Kidney (tissue), 14 donors: ENCODE data around the gene PTPRT. TPM values are rescaled to one million over a fixed set of nuclear protein-coding genes. Genes with fewer than 3 reads are reported as not detected.

Source experiments
- DNase-seq, 5 donors: peaks; one replicate each; pipeline ENCODE4 v3.0.0-alpha.2; 2013 to 2020
- FAIRE-seq: peaks from 2 replicates; lab custom pipeline; 2012; peaks lifted over from hg19 to GRCh38; lab: Jason Lieb, UNC
- H3K27ac ChIP-seq, 2 donors: one replicate each; pipeline ENCODE4 v1.7.0; 2013; ENCODE audit warnings: low read depth in 2 of 2, low read length in 2 of 2, inconsistent platforms in 1 of 2
- H3K27me3 ChIP-seq: one replicate; pipeline ENCODE4 v1.7.1; 2013; ENCODE audit warnings: low read length, inconsistent platforms; ENCODE audit not compliant: control insufficient read depth, insufficient read depth
- H3K36me3 ChIP-seq, 3 donors: one replicate each; pipeline versions ENCODE4 v1.7.0 to v1.7.1; 2013; ENCODE audit warnings: low read length in 3 of 3, control low read depth in 1 of 3, inconsistent platforms in 1 of 3; ENCODE audit not compliant: insufficient read depth in 3 of 3, control insufficient read depth in 2 of 3
- H3K4me1 ChIP-seq, 3 donors: one replicate each; pipeline versions ENCODE4 v1.7.0 to v1.7.1; 2013; ENCODE audit warnings: low read length in 3 of 3, inconsistent platforms in 1 of 3, low read depth in 1 of 3; ENCODE audit not compliant: control insufficient read depth in 2 of 3, insufficient read depth in 2 of 3
- H3K4me3 ChIP-seq, 3 donors: one replicate each; pipeline versions ENCODE4 v1.7.0 to v1.8.1; 2013; ENCODE audit warnings: low read length in 3 of 3, control low read depth in 1 of 3, inconsistent platforms in 1 of 3
- H3K9ac ChIP-seq, 3 donors: one replicate each; pipeline versions ENCODE4 v1.7.0 to v1.7.1; 2013; ENCODE audit warnings: low read length in 3 of 3, control low read depth in 1 of 3, inconsistent platforms in 1 of 3
- H3K9me3 ChIP-seq, 3 donors: one replicate each; pipeline versions ENCODE4 v1.7.0 to v1.7.1; 2013; ENCODE audit warnings: low read length in 3 of 3, control low read depth in 1 of 3, inconsistent platforms in 1 of 3; ENCODE audit not compliant: control insufficient read depth in 2 of 3, insufficient read depth in 1 of 3
- intact Hi-C: fragments of 100-400 bp; cut with DNase I; formaldehyde crosslinking; loops from one replicate; pipeline ENCODE4 v1.11.1; 2022
- polyA plus RNA-seq: library from polyadenylated mRNA; stranded (reverse); fragments of 350-450 nt; fragmentation: Illumina TruSeq; extraction: RNeasy Lipid Tissue Mini Kit (QIAGEN cat#74804); gene quantifications from one replicate; pipeline ENCODE4 v1.2.3, GENCODE V29; 2014; ENCODE audit warnings: low read depth, low replicate concordance; ENCODE audit not compliant: insufficient read depth
- total RNA-seq: library from RNA; stranded (reverse); fragmentation: NEBNext Ultra II Directional; extraction: Animal tissue kit (Norgen Biotek cat#: 25700); gene quantifications from one replicate; pipeline ENCODE4 v1.2.1, GENCODE V29; 2021
- TF ChIP-seq, protein P1 (sequence below): IDR thresholded peaks from 3 replicates; pipeline ENCODE4 v1.5.1; 2012; ENCODE audit warnings: mild to moderate bottlenecking, moderate library complexity, borderline replicate concordance; ENCODE audit not compliant: insufficient read depth; ENCODE audit errors: extremely low read depth
- donor health status: control.
- donor health status: control.
- donor health status: control.
- donor health status: control.
- donor health status: control.
- donor health status: DM: yes; HTN: yes; CAD: no.
- donor health status: Normal renal cell carcinoma (clear cell type).

PTPRT gene
- total and polyA plus RNA-seq, 2 donors from 2014 or later = 0.60 TPM; not detected in 1

DNA sequence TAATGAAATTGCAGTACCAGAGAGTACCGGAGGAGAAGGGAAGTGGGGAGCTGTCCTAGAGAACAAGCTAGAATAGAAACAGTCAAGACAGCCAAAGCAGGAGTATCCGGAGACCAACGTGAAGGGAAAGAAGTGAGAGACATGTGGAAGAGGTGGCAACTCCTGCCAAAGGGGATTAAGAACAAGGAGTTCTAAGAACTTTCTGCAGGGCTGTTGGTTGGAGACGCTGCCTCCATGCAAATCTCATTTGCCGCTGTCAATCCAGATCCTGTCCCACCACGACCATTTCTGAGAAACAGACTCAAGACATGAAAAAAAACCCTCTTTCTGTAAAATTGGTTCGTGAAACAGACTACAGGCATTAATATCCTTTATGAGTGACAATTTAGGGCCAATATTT, 595.7 kb downstream of the PTPRT start:
- Histone ChIP-seq H3K36me3 (no peaks in the 10 kb centered on the region), H3K27me3 (no peaks in the 10 kb centered on the region), H3K9ac (no peak overlapping the region), H3K9me3 (peaks cover 0 to 2% (median 0%) of the 10 kb centered on the region in 3 donors), H3K4me3 (no peak overlapping the region), H3K27ac (no peak overlapping the region), H3K4me1 (no peaks in the 10 kb centered on the region)
- intact Hi-C loops = no loop called here
- DNase-seq (no peak), FAIRE-seq (no peak)
- TF ChIP-seq, protein P1, sequence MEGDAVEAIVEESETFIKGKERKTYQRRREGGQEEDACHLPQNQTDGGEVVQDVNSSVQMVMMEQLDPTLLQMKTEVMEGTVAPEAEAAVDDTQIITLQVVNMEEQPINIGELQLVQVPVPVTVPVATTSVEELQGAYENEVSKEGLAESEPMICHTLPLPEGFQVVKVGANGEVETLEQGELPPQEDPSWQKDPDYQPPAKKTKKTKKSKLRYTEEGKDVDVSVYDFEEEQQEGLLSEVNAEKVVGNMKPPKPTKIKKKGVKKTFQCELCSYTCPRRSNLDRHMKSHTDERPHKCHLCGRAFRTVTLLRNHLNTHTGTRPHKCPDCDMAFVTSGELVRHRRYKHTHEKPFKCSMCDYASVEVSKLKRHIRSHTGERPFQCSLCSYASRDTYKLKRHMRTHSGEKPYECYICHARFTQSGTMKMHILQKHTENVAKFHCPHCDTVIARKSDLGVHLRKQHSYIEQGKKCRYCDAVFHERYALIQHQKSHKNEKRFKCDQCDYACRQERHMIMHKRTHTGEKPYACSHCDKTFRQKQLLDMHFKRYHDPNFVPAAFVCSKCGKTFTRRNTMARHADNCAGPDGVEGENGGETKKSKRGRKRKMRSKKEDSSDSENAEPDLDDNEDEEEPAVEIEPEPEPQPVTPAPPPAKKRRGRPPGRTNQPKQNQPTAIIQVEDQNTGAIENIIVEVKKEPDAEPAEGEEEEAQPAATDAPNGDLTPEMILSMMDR = no peak

DNA sequence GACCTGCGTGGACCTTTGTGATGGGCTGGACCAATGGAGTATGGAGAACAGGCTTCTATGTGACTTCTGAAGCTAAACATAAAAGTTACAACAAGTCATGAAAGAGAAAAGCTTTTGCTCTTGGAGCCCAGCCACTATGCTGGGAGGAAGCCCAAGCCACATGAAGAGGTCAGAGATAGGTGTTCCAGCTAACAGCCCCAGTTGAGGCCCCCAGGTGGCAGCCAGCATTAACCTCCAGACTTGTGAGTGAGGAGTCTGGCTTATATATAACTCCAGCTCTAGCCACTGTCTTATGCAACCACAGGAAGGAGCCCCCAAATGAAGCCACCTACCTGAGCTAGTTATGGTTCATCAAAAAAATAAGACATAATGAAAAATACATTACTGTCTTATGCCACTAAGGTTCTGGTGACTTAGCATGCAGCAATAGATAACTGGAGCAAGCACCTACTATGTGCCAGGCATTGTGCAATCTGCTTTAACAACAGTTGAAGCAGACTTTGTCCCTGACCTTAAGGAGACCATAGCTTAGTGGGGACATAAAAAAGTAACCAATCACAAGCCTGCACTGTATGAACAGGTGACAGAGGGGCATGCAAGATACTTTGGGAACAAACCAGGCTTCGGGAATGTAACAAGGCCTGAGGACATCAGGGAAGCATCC, 599.6 kb downstream of the PTPRT start:
- Histone ChIP-seq H3K27me3 (no peaks in the 10 kb centered on the region), H3K36me3 (no peaks in the 10 kb centered on the region), H3K27ac (no peak overlapping the region), H3K9ac (no peak overlapping the region), H3K9me3 (no peaks in the 10 kb centered on the region), H3K4me1 (no peaks in the 10 kb centered on the region), H3K4me3 (no peak overlapping the region)
- intact Hi-C loops = no loop called here
- no peak for DNase-seq
- TF ChIP-seq, protein P1 = no peak
- no peak for FAIRE-seq

DNA sequence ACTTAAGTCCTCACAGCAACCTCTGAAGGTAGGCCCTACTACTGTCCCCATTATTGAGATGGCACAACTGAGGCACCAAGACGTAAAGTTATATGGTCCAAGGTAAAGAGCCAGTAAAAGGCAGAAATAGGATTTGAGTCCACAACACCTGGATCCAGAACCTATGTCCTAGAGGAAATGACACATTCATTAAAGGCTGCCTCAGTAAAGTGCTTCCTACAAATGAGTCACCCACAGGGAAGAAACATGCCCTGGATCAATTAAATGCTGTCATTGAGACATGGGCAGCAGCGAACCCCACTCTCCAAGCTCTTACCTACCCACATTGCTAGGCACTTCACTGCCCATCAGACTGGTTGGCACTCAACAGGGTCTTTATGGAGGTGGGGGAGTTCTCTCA, 600.9 kb downstream of the PTPRT start:
- TF ChIP-seq, protein P1 = no peak

More for the DNA sequence above, 600.9 kb downstream of the PTPRT start:
- FAIRE-seq (no peak), DNase-seq (no peak)
- Histone ChIP-seq H3K4me1 (no peaks in the 10 kb centered on the region), H3K9me3 (no peaks in the 10 kb centered on the region), H3K4me3 (no peak overlapping the region), H3K36me3 (no peaks in the 10 kb centered on the region), H3K27ac (no peak overlapping the region), H3K27me3 (no peaks in the 10 kb centered on the region), H3K9ac (no peak overlapping the region)
- intact Hi-C loops = no loop called here
